Loucy (cell line): Measurements from ENCODE around the gene IRF9.

ENCODE experiments used
- EZH2phosphoT487 ChIP-seq: fragments of 200-600 bp; IDR thresholded peaks from 2 replicates; pipeline ENCODE4 v1.6.1; 2018; ENCODE audit warnings: antibody characterized with exemption, mild to moderate bottlenecking, moderate library complexity, borderline replicate concordance
- TF ChIP-seq, protein P1 (sequence below): fragments of 200-600 bp; sonication (generic); conservative IDR thresholded peaks from 2 replicates; pipeline ENCODE4 v1.5.1; 2014; ENCODE audit warnings: mild to moderate bottlenecking, antibody characterized with exemption, low read length

DNA sequence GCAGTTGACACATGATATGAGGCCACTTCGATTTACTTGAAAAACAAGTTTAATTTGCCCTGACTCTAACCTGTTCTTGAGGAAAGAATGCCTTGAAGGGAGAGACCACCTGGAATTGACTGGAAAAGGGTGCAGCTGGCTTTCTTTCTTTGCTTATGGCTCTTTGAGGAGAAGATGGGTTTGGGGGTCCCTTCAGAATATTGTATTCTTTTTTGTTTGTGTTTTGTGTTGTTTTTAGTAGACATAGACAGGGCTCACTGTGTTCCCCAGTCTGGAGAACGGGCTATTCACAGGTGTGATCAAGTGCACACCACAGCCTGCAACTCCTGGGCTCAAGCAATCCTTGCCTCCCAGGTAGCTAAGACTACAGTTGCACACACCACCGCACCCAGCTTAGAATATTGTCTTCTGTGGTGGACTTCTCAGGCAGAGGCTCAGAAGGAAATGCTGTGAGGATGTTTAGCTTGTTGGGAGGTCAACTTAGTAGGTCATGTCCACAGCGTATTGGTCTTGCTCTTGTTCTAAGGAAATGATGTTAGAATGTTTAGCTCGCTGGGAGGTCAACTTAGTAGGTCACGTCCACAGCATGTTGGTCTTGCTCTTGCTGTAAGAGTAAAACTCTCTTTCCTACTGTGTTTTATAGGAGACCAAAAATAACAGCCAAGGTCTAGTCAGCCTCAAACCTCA lies 44.8 kb upstream of the IRF9 start:
- TF ChIP-seq, protein P1, sequence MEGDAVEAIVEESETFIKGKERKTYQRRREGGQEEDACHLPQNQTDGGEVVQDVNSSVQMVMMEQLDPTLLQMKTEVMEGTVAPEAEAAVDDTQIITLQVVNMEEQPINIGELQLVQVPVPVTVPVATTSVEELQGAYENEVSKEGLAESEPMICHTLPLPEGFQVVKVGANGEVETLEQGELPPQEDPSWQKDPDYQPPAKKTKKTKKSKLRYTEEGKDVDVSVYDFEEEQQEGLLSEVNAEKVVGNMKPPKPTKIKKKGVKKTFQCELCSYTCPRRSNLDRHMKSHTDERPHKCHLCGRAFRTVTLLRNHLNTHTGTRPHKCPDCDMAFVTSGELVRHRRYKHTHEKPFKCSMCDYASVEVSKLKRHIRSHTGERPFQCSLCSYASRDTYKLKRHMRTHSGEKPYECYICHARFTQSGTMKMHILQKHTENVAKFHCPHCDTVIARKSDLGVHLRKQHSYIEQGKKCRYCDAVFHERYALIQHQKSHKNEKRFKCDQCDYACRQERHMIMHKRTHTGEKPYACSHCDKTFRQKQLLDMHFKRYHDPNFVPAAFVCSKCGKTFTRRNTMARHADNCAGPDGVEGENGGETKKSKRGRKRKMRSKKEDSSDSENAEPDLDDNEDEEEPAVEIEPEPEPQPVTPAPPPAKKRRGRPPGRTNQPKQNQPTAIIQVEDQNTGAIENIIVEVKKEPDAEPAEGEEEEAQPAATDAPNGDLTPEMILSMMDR: no peak
- TF ChIP-seq EZH2phosphoT487: no peak
